ENCODE measurements around the gene SETD7. TPM values are rescaled to one million over a fixed set of nuclear protein-coding genes. Genes with fewer than 3 reads are reported as not detected.
A peak's percentile ranks its signal among the peaks of the same experiment; 100 is the strongest.

The SETD7 gene
- total and polyA plus RNA-seq, 4 donors: 30.3 to 82.4 (median 58.8) TPM

DNA sequence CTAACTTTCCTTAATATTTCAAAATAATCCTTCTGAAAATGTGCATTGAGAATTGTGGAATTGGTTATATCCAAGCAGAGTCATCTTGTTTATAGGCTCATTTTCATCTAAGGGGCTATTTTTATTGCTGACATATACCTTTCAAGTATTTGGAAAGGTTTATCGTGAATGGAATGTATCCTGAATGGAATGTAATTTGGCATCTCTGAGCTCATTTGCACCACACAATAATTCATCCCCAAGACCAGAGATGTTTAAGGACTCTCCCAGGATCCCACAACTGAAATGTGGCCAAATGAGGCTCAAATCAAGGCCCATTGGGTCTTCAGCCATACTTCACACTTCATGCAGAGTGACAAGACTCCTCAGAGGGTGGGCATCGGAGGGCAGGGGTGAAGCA is 7.5 kb upstream of the SETD7 start:
- Histone ChIP-seq H3K9me3 (ENCODE audit: control insufficient read depth, low read length) (no peaks in the 10 kb centered on the region), H3K27me3 (ENCODE audit: control insufficient read depth in 1 of 2, insufficient read depth in 2 of 2, low read length in 1 of 2) (no peaks in the 10 kb centered on the region), H3K36me3 (ENCODE audit: control insufficient read depth in 1 of 2, insufficient read depth in 2 of 2, low read length in 1 of 2) (no peaks in the 10 kb centered on the region), H3K4me1 (ENCODE audit: control insufficient read depth in 1 of 2, insufficient read depth in 2 of 2, low read length in 2 of 2) (no peaks in the 10 kb centered on the region), H3K27ac (ENCODE audit: low read depth in 1 of 2, low read length in 2 of 2) (no peak overlapping the region), H3K4me3 (ENCODE audit: low read length in 2 of 2) (no peak overlapping the region)
- WGBS, 2 donors: 68 to 75% methylated on average over 2 of the region's 2 CpGs
- DNase-seq (no peak), ATAC-seq (ENCODE audit: low FRiP score) (no peak)
- intact Hi-C loops (cut with DNase I): no loop called here

DNA sequence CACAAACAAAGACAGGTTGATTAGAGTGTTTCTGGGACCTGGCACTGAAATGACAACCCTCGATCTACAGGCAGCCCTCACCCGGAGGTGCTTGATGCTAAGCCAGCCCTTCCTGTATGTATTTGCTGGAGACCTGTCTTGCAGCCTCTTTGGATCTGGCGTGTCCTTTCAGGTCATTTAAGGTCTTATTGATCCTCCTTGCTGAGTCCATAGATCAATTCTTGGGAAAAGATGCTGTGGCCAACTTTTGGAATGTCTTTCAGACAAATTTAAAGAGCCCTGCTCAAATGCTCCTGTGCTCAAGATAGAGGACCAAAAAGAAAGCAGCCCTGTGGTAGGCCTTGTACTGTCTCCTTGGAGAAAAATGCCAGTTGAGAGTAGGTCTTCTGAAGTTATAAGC is 6.8 kb upstream of the SETD7 start:
- intact Hi-C loops (cut with DNase I): no loop called here
- WGBS, 2 donors: 95 to 96% methylated on average over 3 of the region's 3 CpGs
- no peak for DNase-seq
- no peaks in the 10 kb centered on the region for H3K27me3 ChIP-seq (ENCODE audit: control insufficient read depth in 1 of 2, insufficient read depth in 2 of 2, low read length in 1 of 2)
- no peak for ATAC-seq (ENCODE audit: low FRiP score)
- no peak overlapping the region for H3K27ac ChIP-seq (ENCODE audit: low read depth in 1 of 2, low read length in 2 of 2)
- H3K4me3 ChIP-seq (ENCODE audit: low read length in 2 of 2): no peak overlapping the region
- no peaks in the 10 kb centered on the region for H3K9me3 ChIP-seq (ENCODE audit: control insufficient read depth, low read length)
- no peaks in the 10 kb centered on the region for H3K36me3 ChIP-seq (ENCODE audit: control insufficient read depth in 1 of 2, insufficient read depth in 2 of 2, low read length in 1 of 2)
- no peaks in the 10 kb centered on the region for H3K4me1 ChIP-seq (ENCODE audit: control insufficient read depth in 1 of 2, insufficient read depth in 2 of 2, low read length in 2 of 2)

DNA sequence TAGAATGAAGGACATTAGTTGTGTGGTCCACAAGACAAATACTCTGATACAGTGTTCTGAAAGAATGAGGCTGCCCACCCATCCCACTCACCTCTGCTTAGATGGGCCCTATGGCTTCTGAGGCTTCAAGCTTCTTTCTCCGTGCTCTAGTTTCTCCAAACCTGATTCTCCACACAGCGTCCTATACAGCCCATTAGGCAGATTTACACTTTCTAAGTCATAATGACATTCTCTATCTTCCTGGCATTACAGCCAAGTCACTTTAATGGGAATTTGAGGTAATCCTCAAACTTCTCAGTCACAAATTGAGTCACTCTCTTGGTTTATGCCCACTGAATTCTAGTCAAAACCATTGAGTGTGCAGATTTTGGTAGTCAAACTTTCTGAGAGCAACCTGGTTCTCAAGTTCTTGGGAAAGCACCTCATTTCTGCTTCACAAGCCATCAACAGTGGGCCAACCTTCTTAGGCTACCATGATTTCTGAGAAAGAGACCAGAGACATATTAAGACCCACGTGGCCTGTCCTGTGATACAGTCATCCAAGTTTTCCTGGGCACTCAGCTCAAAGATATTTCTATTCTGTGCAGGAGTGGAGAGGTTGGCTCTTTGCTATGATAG is 6.2 kb upstream of the SETD7 start:
- H3K27me3 ChIP-seq (ENCODE audit: control insufficient read depth in 1 of 2, insufficient read depth in 2 of 2, low read length in 1 of 2): no peaks in the 10 kb centered on the region
- DNase-seq (no peak), ATAC-seq (ENCODE audit: low FRiP score) (no peak)
- H3K27ac ChIP-seq (ENCODE audit: low read depth in 1 of 2, low read length in 2 of 2): no peak overlapping the region
- H3K4me3 ChIP-seq (ENCODE audit: low read length in 2 of 2): no peak overlapping the region
- 95 to 96% methylated on average over 3 of the region's 3 CpGs for WGBS, 2 donors
- no peaks in the 10 kb centered on the region for H3K4me1 ChIP-seq (ENCODE audit: control insufficient read depth in 1 of 2, insufficient read depth in 2 of 2, low read length in 2 of 2)
- no peaks in the 10 kb centered on the region for H3K9me3 ChIP-seq (ENCODE audit: control insufficient read depth, low read length)
- intact Hi-C loops (cut with DNase I): no loop called here
- H3K36me3 ChIP-seq (ENCODE audit: control insufficient read depth in 1 of 2, insufficient read depth in 2 of 2, low read length in 1 of 2): no peaks in the 10 kb centered on the region

DNA sequence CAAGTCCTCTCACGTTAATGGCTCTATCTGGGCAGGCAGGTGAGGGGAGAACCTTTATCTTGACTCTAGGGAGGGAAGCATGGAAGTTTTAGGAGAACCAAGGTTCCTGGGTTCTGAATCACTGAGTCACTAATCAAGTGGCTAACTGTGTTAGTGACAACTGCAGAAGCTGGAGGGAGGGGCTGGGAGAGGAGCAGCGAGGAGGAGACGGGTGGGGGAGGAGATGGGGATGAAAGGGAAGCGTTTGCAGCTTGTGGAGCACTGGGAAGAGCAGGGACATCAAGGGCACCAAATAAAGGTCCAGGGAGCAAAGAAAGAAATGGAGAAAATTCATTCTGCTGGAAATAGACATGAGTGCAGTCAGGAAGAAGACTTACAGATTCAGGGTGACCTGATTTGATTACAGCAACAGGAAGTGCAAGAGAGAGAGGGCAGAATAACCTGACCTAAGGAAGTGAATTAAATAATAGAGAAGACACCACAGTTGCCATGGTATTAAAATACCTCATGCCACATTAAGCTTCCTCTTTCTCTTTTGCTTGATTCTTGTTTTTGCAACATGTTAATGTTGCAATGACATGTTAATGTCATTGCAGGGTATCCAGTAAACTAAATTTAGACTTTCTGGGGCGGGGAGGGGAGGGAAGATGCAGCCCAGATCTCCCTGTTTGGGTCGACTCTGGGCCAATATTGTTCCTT is 4.5 kb upstream of the SETD7 start:
- Histone ChIP-seq H3K9me3 (ENCODE audit: control insufficient read depth, low read length) (no peaks in the 10 kb centered on the region), H3K36me3 (ENCODE audit: control insufficient read depth in 1 of 2, insufficient read depth in 2 of 2, low read length in 1 of 2) (no peaks in the 10 kb centered on the region), H3K4me3 (ENCODE audit: low read length in 2 of 2) (no peak overlapping the region), H3K27ac (ENCODE audit: low read depth in 1 of 2, low read length in 2 of 2) (no peak overlapping the region), H3K4me1 (ENCODE audit: control insufficient read depth in 1 of 2, insufficient read depth in 2 of 2, low read length in 2 of 2) (no peaks in the 10 kb centered on the region), H3K27me3 (ENCODE audit: control insufficient read depth in 1 of 2, insufficient read depth in 2 of 2, low read length in 1 of 2) (no peaks in the 10 kb centered on the region)
- WGBS, 2 donors: 71 to 80% methylated on average over 6 of the region's 6 CpGs
- intact Hi-C loops (cut with DNase I): no loop called here
- DNase-seq (no peak), ATAC-seq (ENCODE audit: low FRiP score) (no peak)

DNA sequence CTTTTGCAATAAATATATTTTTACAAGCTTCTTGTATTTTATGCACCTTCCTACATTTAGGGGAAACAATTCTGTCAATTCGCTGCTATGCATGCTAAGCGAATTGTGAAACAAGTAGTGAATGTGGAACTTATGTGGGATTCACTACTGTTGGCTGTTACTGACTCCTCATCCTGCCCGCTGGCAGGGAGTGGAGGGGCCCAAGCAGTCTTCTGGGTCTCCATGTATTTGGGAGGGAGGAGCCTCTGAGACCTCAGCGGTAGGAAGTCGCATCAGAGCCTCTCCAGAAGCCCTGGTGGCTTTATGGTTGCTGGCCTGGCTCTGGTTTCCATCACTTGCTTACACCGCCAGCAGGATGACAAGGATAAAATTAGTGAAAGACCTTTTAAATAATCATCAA is 3.7 kb upstream of the SETD7 start:
- WGBS, 2 donors: 93 to 96% methylated on average over 6 of the region's 6 CpGs
- no peaks in the 10 kb centered on the region for H3K4me1 ChIP-seq (ENCODE audit: control insufficient read depth in 1 of 2, insufficient read depth in 2 of 2, low read length in 2 of 2)
- no peak overlapping the region for H3K27ac ChIP-seq (ENCODE audit: low read depth in 1 of 2, low read length in 2 of 2)
- no peaks in the 10 kb centered on the region for H3K27me3 ChIP-seq (ENCODE audit: control insufficient read depth in 1 of 2, insufficient read depth in 2 of 2, low read length in 1 of 2)
- DNase-seq (no peak), ATAC-seq (ENCODE audit: low FRiP score) (no peak)
- intact Hi-C loops (cut with DNase I): loop anchor here in 1 of 2 donors (10.0 kb wide), 1 partner anchor 105 kb away; the partner anchor contains the start of gene RAB33B
- no peak overlapping the region for H3K4me3 ChIP-seq (ENCODE audit: low read length in 2 of 2)
- H3K36me3 ChIP-seq (ENCODE audit: control insufficient read depth in 1 of 2, insufficient read depth in 2 of 2, low read length in 1 of 2): no peaks in the 10 kb centered on the region
- no peaks in the 10 kb centered on the region for H3K9me3 ChIP-seq (ENCODE audit: control insufficient read depth, low read length)

DNA sequence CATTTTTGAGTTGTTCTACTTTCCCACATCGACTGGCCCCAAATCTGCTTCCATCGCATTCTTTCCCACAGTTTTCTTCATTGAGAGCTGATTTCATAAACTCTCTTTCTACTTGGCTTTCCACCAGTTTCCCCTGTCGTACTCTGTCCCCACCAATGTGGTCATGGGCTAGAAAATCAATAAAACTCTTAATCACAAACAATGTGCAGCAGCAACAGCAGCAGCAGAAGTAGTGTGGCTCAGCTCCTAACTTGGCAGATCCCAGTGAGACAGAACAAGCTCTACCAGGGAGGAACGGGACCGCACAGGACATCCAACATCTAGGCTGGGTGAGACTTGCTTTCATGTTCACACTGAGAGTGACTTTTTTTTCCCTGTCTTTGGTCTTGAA is 3.1 kb upstream of the SETD7 start:
- Histone ChIP-seq H3K27ac (ENCODE audit: low read depth in 1 of 2, low read length in 2 of 2) (no peak overlapping the region), H3K4me3 (ENCODE audit: low read length in 2 of 2) (no peak overlapping the region), H3K27me3 (ENCODE audit: control insufficient read depth in 1 of 2, insufficient read depth in 2 of 2, low read length in 1 of 2) (no peaks in the 10 kb centered on the region), H3K36me3 (ENCODE audit: control insufficient read depth in 1 of 2, insufficient read depth in 2 of 2, low read length in 1 of 2) (no peaks in the 10 kb centered on the region), H3K4me1 (ENCODE audit: control insufficient read depth in 1 of 2, insufficient read depth in 2 of 2, low read length in 2 of 2) (no peaks in the 10 kb centered on the region), H3K9me3 (ENCODE audit: control insufficient read depth, low read length) (no peaks in the 10 kb centered on the region)
- ATAC-seq (ENCODE audit: low FRiP score) (no peak), DNase-seq (no peak)
- 15 to 20% methylated on average over 5 of the region's 5 CpGs for WGBS, 2 donors
- intact Hi-C loops (cut with DNase I): loop anchor here in 1 of 2 donors (10.0 kb wide), 1 partner anchor 104 kb away; the partner anchor contains the start of gene RAB33B

DNA sequence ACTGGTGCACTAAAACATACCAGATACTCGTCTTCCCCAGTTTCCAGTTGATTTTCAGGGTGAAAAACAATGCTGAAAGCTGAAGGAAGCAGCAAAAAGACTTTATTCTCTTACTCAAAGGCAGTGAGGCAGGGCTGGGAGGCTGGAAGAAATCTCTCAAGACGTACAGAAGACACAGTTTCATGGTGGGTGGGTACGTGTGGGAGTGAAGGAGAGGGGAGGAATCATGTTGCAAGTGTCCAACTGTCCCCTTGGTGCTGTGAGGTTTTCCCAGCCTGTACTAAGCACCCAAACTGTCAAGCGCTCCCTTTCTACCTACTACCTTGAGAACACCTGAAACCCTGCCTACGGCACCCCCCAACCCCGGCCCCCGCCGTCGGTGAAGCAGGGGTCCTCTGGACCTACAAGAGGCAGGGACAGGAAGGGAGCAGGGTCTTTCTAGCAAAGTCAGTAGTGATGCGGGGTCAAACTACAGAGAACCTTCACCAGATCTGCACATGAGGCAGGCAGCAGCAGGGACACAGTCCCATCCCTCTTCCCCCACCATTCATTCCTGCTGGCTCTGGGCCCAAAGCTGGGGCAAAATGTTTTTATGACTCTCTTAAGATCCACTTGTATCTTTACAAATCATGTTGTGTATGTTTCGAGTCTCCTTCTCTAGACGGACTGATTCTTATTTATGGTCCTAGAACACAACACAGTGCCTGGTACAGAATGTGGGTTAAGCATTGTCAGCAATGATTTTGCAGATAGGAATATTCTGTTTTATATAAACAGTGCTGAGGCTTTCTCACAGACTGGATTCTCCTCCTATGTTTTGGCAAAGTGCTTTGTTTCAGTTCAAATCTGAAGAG is 2.4 kb upstream of the SETD7 start:
- Histone ChIP-seq H3K27ac (ENCODE audit: low read depth in 1 of 2, low read length in 2 of 2) (no peak overlapping the region), H3K36me3 (ENCODE audit: control insufficient read depth in 1 of 2, insufficient read depth in 2 of 2, low read length in 1 of 2) (no peaks in the 10 kb centered on the region), H3K4me1 (ENCODE audit: control insufficient read depth in 1 of 2, insufficient read depth in 2 of 2, low read length in 2 of 2) (no peaks in the 10 kb centered on the region), H3K9me3 (ENCODE audit: control insufficient read depth, low read length) (no peaks in the 10 kb centered on the region), H3K27me3 (ENCODE audit: control insufficient read depth in 1 of 2, insufficient read depth in 2 of 2, low read length in 1 of 2) (no peaks in the 10 kb centered on the region), H3K4me3 (ENCODE audit: low read length in 2 of 2) (no peak overlapping the region)
- ATAC-seq (ENCODE audit: low FRiP score): no peak
- intact Hi-C loops (cut with DNase I): loop anchor here in 1 of 2 donors (10.0 kb wide), 1 partner anchor 104 kb away; the partner anchor contains the start of gene RAB33B
- no peak for DNase-seq
- 69 to 71% methylated on average over 12 of the region's 12 CpGs for WGBS, 2 donors

DNA sequence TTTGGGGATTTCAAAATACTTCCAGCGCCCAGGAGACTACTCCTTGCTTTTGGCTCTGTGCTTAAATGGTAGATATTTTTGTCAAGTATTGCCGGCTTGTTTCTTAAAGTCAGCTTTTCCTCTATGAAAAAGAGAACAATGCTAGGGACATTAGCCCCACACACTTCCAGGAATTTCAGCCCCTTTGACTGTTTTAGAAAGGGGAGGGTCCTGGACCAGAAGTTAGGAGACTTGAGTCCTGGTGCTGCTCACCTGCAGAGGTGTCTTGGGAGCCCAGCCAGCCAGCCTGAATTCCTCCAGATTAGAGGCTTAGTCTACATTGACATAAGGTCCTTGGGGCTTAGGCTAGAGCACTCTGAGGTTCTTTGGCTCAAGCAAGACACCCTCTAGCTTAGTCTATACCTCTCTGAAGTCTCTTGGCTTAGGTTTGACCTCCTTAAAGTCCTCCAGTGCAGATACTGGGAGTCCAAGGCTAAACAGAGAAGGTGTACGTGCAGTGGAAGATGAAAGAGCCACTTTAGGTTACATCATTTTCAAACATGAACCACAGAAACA is 1.6 kb upstream of the SETD7 start:
- intact Hi-C loops (cut with DNase I): loop anchor here in 1 of 2 donors (10.0 kb wide), 1 partner anchor 103 kb away; the partner anchor contains the start of gene RAB33B
- Histone ChIP-seq H3K4me3 (ENCODE audit: low read length in 2 of 2) (peak overlapping the region; percentile 0 to 79), H3K27ac (ENCODE audit: low read depth in 1 of 2, low read length in 2 of 2) (no peak overlapping the region), H3K4me1 (ENCODE audit: control insufficient read depth in 1 of 2, insufficient read depth in 2 of 2, low read length in 2 of 2) (peaks cover 0 to 2% of the 10 kb centered on the region in 2 donors), H3K27me3 (ENCODE audit: control insufficient read depth in 1 of 2, insufficient read depth in 2 of 2, low read length in 1 of 2) (no peaks in the 10 kb centered on the region), H3K36me3 (ENCODE audit: control insufficient read depth in 1 of 2, insufficient read depth in 2 of 2, low read length in 1 of 2) (no peaks in the 10 kb centered on the region), H3K9me3 (ENCODE audit: control insufficient read depth, low read length) (no peaks in the 10 kb centered on the region)
- 29 to 30% methylated on average over 3 of the region's 3 CpGs for WGBS, 2 donors
- no peak for DNase-seq
- no peak for ATAC-seq (ENCODE audit: low FRiP score)

Data from aorta (tissue), 5 donors.